ENCODE results near the gene PIP5K1B. TPM values are rescaled to one million over a fixed set of nuclear protein-coding genes. Genes with fewer than 3 reads are reported as not detected.

The PIP5K1B gene
- total RNA-seq, 1 experiment from 2014 or later: not detected

GRCh38 chr9:68883224-68883623, 178.2 kb downstream of the PIP5K1B start:
- H3K4me1 ChIP-seq (ENCODE audit: insufficient read depth, low read length): no peaks in the 10 kb centered on the region
- no peak for ATAC-seq
- H2AFZ ChIP-seq (ENCODE audit: low read length): no peak overlapping the region
- no peaks in the 10 kb centered on the region for H3K9me3 ChIP-seq (ENCODE audit: low read length)
- CTCF ChIA-PET: no interaction called here
- H4K20me1 ChIP-seq (ENCODE audit: low read length): no peaks in the 10 kb centered on the region
- no peaks in the 10 kb centered on the region for H3F3A ChIP-seq (ENCODE audit: low read length, unreplicated experiment)
- H3K27ac ChIP-seq (ENCODE audit: low read length): no peak overlapping the region
- no peak overlapping the region for H3K4me2 ChIP-seq (ENCODE audit: low read length)
- POLR2A ChIA-PET (ENCODE audit: unreplicated experiment): no interaction called here
- intact Hi-C loops (cut with micrococcal nuclease): no loop called here
- H3K9me2 ChIP-seq (replicated peaks; ENCODE audit: low read length): no peaks in the 10 kb centered on the region
- H3K79me2 ChIP-seq (ENCODE audit: low read length): no peaks in the 10 kb centered on the region
- no peak for DNase-seq
- no peak overlapping the region for H3K4me3 ChIP-seq (ENCODE audit: low read length)
- H3K9ac ChIP-seq (ENCODE audit: low read length): no peak overlapping the region
- TF ChIP-seq CTCF (conservative IDR thresholded peaks at IDR 0.05; ENCODE audit: low read depth, low read length) (no peak), EZH2 (IDR thresholded peaks at IDR 0.05; ENCODE audit: low read length, unreplicated experiment) (no peak), EZH2phosphoT487 (IDR thresholded peaks at IDR 0.05; ENCODE audit: borderline replicate concordance, low read length) (no peak)
- BruUV-seq (replicated peaks): no TSS peak
- H3K27me3 ChIP-seq (ENCODE audit: low read length): peaks cover 58% of the 10 kb centered on the region
- H3K36me3 ChIP-seq (ENCODE audit: low read depth, low read length): no peaks in the 10 kb centered on the region

- no peak overlapping the region for H3K4me2 ChIP-seq (ENCODE audit: low read length)
- no peaks in the 10 kb centered on the region for H3K9me2 ChIP-seq (replicated peaks; ENCODE audit: low read length)
- POLR2A ChIA-PET (ENCODE audit: unreplicated experiment): no interaction called here
- H3K27me3 ChIP-seq (ENCODE audit: low read length): peaks cover 49% of the 10 kb centered on the region
- H3K4me3 ChIP-seq (ENCODE audit: low read length): no peak overlapping the region
- no peak overlapping the region for H3K27ac ChIP-seq (ENCODE audit: low read length)
- H3K79me2 ChIP-seq (ENCODE audit: low read length): no peaks in the 10 kb centered on the region
- no peak overlapping the region for H3K9ac ChIP-seq (ENCODE audit: low read length)
- H2AFZ ChIP-seq (ENCODE audit: low read length): no peak overlapping the region
- intact Hi-C loops (cut with micrococcal nuclease): no loop called here
- no peaks in the 10 kb centered on the region for H4K20me1 ChIP-seq (ENCODE audit: low read length)
- H3K36me3 ChIP-seq (ENCODE audit: low read depth, low read length): no peaks in the 10 kb centered on the region
- BruUV-seq (replicated peaks): no TSS peak
- TF ChIP-seq EZH2 (IDR thresholded peaks at IDR 0.05; ENCODE audit: low read length, unreplicated experiment): no peak
- TF ChIP-seq EZH2phosphoT487 (IDR thresholded peaks at IDR 0.05; ENCODE audit: borderline replicate concordance, low read length): no peak
- TF ChIP-seq CTCF (conservative IDR thresholded peaks at IDR 0.05; ENCODE audit: low read depth, low read length): no peak
- no peaks in the 10 kb centered on the region for H3K9me3 ChIP-seq (ENCODE audit: low read length)
- no peak for DNase-seq
- H3K4me1 ChIP-seq (ENCODE audit: insufficient read depth, low read length): no peaks in the 10 kb centered on the region
- no peaks in the 10 kb centered on the region for H3F3A ChIP-seq (ENCODE audit: low read length, unreplicated experiment)
- no peak for ATAC-seq
- CTCF ChIA-PET: no interaction called here
Observed at GRCh38 chr9:68887232-68887631, 182.2 kb downstream of the PIP5K1B start.

- H3K36me3 ChIP-seq (ENCODE audit: low read depth, low read length): no peaks in the 10 kb centered on the region
- BruUV-seq (replicated peaks): no TSS peak
Observed at GRCh38 chr9:68894502-68894901, 189.5 kb downstream of the PIP5K1B start.

More at GRCh38 chr9:68894502-68894901, 189.5 kb downstream of the PIP5K1B start:
- intact Hi-C loops (cut with micrococcal nuclease): no loop called here
- Histone ChIP-seq H3K27me3 (ENCODE audit: low read length) (peaks cover 28% of the 10 kb centered on the region), H3K4me2 (ENCODE audit: low read length) (no peak overlapping the region), H2AFZ (ENCODE audit: low read length) (no peak overlapping the region), H4K20me1 (ENCODE audit: low read length) (no peaks in the 10 kb centered on the region), H3K9ac (ENCODE audit: low read length) (no peak overlapping the region), H3K4me3 (ENCODE audit: low read length) (no peak overlapping the region), H3K9me2 (replicated peaks; ENCODE audit: low read length) (no peaks in the 10 kb centered on the region), H3K27ac (ENCODE audit: low read length) (no peak overlapping the region), H3K9me3 (ENCODE audit: low read length) (no peaks in the 10 kb centered on the region), H3K4me1 (ENCODE audit: insufficient read depth, low read length) (no peaks in the 10 kb centered on the region), H3F3A (ENCODE audit: low read length, unreplicated experiment) (no peaks in the 10 kb centered on the region), H3K79me2 (ENCODE audit: low read length) (no peaks in the 10 kb centered on the region)
- ChIA-PET CTCF (no interaction called here), POLR2A (ENCODE audit: unreplicated experiment) (no interaction called here)
- no peak for ATAC-seq
- no peak for DNase-seq
- TF ChIP-seq CTCF (conservative IDR thresholded peaks at IDR 0.05; ENCODE audit: low read depth, low read length) (no peak), EZH2phosphoT487 (IDR thresholded peaks at IDR 0.05; ENCODE audit: borderline replicate concordance, low read length) (no peak), EZH2 (IDR thresholded peaks at IDR 0.05; ENCODE audit: low read length, unreplicated experiment) (no peak)

Data from PC-3 (cell line).